HCT116 (cell line): ENCODE results near the gene RPL11. TPM values are rescaled to one million over a fixed set of nuclear protein-coding genes. Genes with fewer than 3 reads are reported as not detected.

Experiments
- ATAC-seq: fragments of 200-7000 bp; cut with Tn5 transposase; 2 replicates; pipeline ENCODE4 v1.9.1; 2020; ENCODE audit warnings: mild to moderate bottlenecking, moderate library complexity
- BruUV-seq: library from RNA; stranded (reverse); fragments of 400-500 nt; replicated peaks from 2 replicates; lab custom pipeline; 2021; lab: Mats Ljungman, UMichigan
- CTCF ChIA-PET: fragments of 300-600 bp; sonication (Branson Sonifier 250); formaldehyde crosslinking; loops from one replicate; lab custom pipeline; 2021; ENCODE audit warnings: antibody characterized with exemption; lab: Charles Lee
- POLR2A ChIA-PET: fragments of 300-600, 350-600 bp; sonication (Branson Sonifier 250); formaldehyde crosslinking; loops from one replicate; lab custom pipeline; 2021; ENCODE audit warnings: antibody characterized with exemption; lab: Charles Lee
- RAD21 ChIA-PET, 2 experiments: fragments of 300-600 bp; sonication (Branson Sonifier 250); formaldehyde crosslinking; loops; one replicate each; lab custom pipeline; 2023; ENCODE audit warnings: low total read pairs in 2 of 2; ENCODE audit not compliant: uncharacterized antibody in 2 of 2, unreplicated experiment in 2 of 2, low non-redundant PET in 1 of 2; lab: Charles Lee
- DNase-seq: peaks from one replicate; pipeline ENCODE4 v3.0.0-alpha.2; 2010; ENCODE audit warnings: low read depth, low spot score
- H2AFZ ChIP-seq: fragments of 200-600 bp; shearing (Covaris generic), sonication (generic); 2 replicates; pipeline ENCODE4 v1.6.1; 2017; ENCODE audit warnings: low read depth, mixed run types, mixed read lengths, antibody characterized with exemption, low read length; ENCODE audit not compliant: poor library complexity, severe bottlenecking
- H3K27ac ChIP-seq: 2 replicates; pipeline ENCODE4 v1.5.1; 2012; ENCODE audit warnings: low read depth, low read length
- H3K27me3 ChIP-seq: fragments of 200-600 bp; sonication (generic); 2 replicates; pipeline ENCODE4 v1.6.1; 2016; ENCODE audit warnings: mixed run types, low read length, mixed read lengths; ENCODE audit not compliant: insufficient read depth
- H3K36me3 ChIP-seq, 2 experiments: fragments of 200-500 bp in 1 of 2; fragments of 200-600 bp in 1 of 2; sonication (Bioruptor generic) in 1 of 2; sonication (generic) in 1 of 2; 2 replicates each; pipeline versions ENCODE4 v1.5.1 to v1.6.1; 2014 to 2016; ENCODE audit warnings: low read length in 2 of 2, inconsistent platforms in 1 of 2, mixed read lengths in 1 of 2, mixed run types in 1 of 2; ENCODE audit not compliant: insufficient read depth in 2 of 2, control insufficient read depth in 1 of 2
- H3K4me1 ChIP-seq, 2 experiments: fragments of 200-600 bp in 1 of 2; sonication (generic) in 1 of 2; 2 replicates each; pipeline versions ENCODE4 v1.5.1 to v1.6.1; 2012 to 2017; ENCODE audit warnings: low read length in 2 of 2, inconsistent platforms in 1 of 2, mild to moderate bottlenecking in 1 of 2, mixed read lengths in 1 of 2, mixed run types in 1 of 2, moderate library complexity in 1 of 2; ENCODE audit not compliant: insufficient read depth in 2 of 2, control insufficient read depth in 1 of 2
- H3K4me2 ChIP-seq: fragments of 200-600 bp; sonication (generic); 2 replicates; pipeline ENCODE4 v1.6.1; 2017; ENCODE audit warnings: mixed run types, low read length, mixed read lengths
- H3K4me3 ChIP-seq, 2 experiments: fragments of 200-600 bp in 1 of 2; sonication (generic) in 1 of 2; replicated peaks in 1 of 2; 2 replicates each; pipeline ENCODE4 v1.5.1; 2011 to 2016; ENCODE audit warnings: low read length in 2 of 2, control low read depth in 1 of 2, low read depth in 1 of 2, mild to moderate bottlenecking in 1 of 2, mixed read lengths in 1 of 2, mixed run types in 1 of 2
- H3K79me2 ChIP-seq: fragments of 200-600 bp; sonication (generic); 2 replicates; pipeline ENCODE4 v1.6.1; 2017; ENCODE audit warnings: mild to moderate bottlenecking, mixed run types, low read length, moderate library complexity, mixed read lengths; ENCODE audit not compliant: insufficient read depth
- H3K9ac ChIP-seq: fragments of 200-600 bp; sonication (generic); 2 replicates; pipeline ENCODE4 v1.6.1; 2016; ENCODE audit warnings: low read length, mixed read lengths
- H3K9me2 ChIP-seq: fragments of 200-600 bp; sonication (generic), shearing (Covaris generic); 2 replicates; pipeline ENCODE4 v1.6.1; 2017; ENCODE audit warnings: mixed run types, mild to moderate bottlenecking, moderate library complexity; ENCODE audit not compliant: insufficient read depth
- H3K9me3 ChIP-seq, 2 experiments: fragments of 200-500 bp in 1 of 2; fragments of 200-600 bp in 1 of 2; sonication (Bioruptor generic) in 1 of 2; sonication (generic) in 1 of 2; 2 replicates each; pipeline ENCODE4 v1.6.1; 2014 to 2017; ENCODE audit warnings: low read length in 2 of 2, mixed read lengths in 2 of 2, inconsistent platforms in 1 of 2, low read depth in 1 of 2, mild to moderate bottlenecking in 1 of 2, mixed run types in 1 of 2, moderate library complexity in 1 of 2; ENCODE audit not compliant: control insufficient read depth in 1 of 2, insufficient read depth in 1 of 2
- H4K20me1 ChIP-seq: fragments of 200-600 bp; sonication (generic), shearing (Covaris generic); 2 replicates; pipeline ENCODE4 v1.6.1; 2017; ENCODE audit warnings: mixed run types, mild to moderate bottlenecking, moderate library complexity; ENCODE audit not compliant: insufficient read depth
- ATF3 ChIP-seq: IDR thresholded peaks from 2 replicates; pipeline ENCODE4 v1.6.1; 2012
- CBX3 ChIP-seq: IDR thresholded peaks from 2 replicates; pipeline ENCODE4 v1.6.1; 2012; ENCODE audit warnings: low read depth
- CEBPB ChIP-seq: IDR thresholded peaks from 2 replicates; pipeline ENCODE4 v1.6.1; 2012; ENCODE audit warnings: low read depth
- CTCF ChIP-seq, 3 experiments: fragments of 200-600 bp in 1 of 3; sonication (generic) in 1 of 3; IDR thresholded peaks in 2 of 3; conservative IDR thresholded peaks in 1 of 3; 2 replicates each; pipeline ENCODE4 v1.5.1; 2012 to 2017; ENCODE audit warnings: low read depth in 2 of 3, low read length in 2 of 3, antibody characterized with exemption in 1 of 3, borderline replicate concordance in 1 of 3, control low read depth in 1 of 3, mild to moderate bottlenecking in 1 of 3, mixed read lengths in 1 of 3, mixed run types in 1 of 3, moderate library complexity in 1 of 3; ENCODE audit not compliant: insufficient read depth in 1 of 3
- ELF1 ChIP-seq: IDR thresholded peaks from 2 replicates; pipeline ENCODE4 v1.6.1; 2012; ENCODE audit warnings: low read depth, borderline replicate concordance
- EZH2phosphoT487 ChIP-seq: fragments of 200-600 bp; IDR thresholded peaks from 2 replicates; pipeline ENCODE4 v1.6.1; 2018; ENCODE audit warnings: antibody characterized with exemption, borderline replicate concordance
- FOSL1 ChIP-seq: IDR thresholded peaks from 2 replicates; pipeline ENCODE4 v1.6.1; 2012; ENCODE audit warnings: low read depth
- JUND ChIP-seq: IDR thresholded peaks from 2 replicates; pipeline ENCODE4 v1.6.1; 2012
- MAX ChIP-seq: IDR thresholded peaks from 2 replicates; pipeline ENCODE4 v1.6.1; 2012
- POLR2A ChIP-seq: IDR thresholded peaks from 2 replicates; pipeline ENCODE4 v1.7.0; 2011; ENCODE audit warnings: borderline replicate concordance; ENCODE audit not compliant: insufficient read depth, insufficient read length; ENCODE audit errors: extremely low read depth
- POLR2AphosphoS5 ChIP-seq: IDR thresholded peaks from 2 replicates; pipeline ENCODE4 v1.6.1; 2011; ENCODE audit warnings: mild to moderate bottlenecking, low read depth, low read length, moderate library complexity
- RAD21 ChIP-seq: IDR thresholded peaks from 2 replicates; pipeline ENCODE4 v1.6.1; 2012; ENCODE audit warnings: low read depth, mild to moderate bottlenecking
- REST ChIP-seq: IDR thresholded peaks from 2 replicates; pipeline ENCODE4 v1.6.1; 2012; ENCODE audit warnings: low read depth
- SIN3A ChIP-seq: IDR thresholded peaks from 2 replicates; pipeline ENCODE4 v1.6.1; 2012; ENCODE audit warnings: low read depth
- SP1 ChIP-seq: IDR thresholded peaks from 2 replicates; pipeline ENCODE4 v1.6.1; 2012; ENCODE audit warnings: low read depth
- SRF ChIP-seq: IDR thresholded peaks from 2 replicates; pipeline ENCODE4 v1.6.1; 2012; ENCODE audit warnings: low read depth
- YY1 ChIP-seq: IDR thresholded peaks from 2 replicates; pipeline ENCODE4 v1.6.1; 2011; ENCODE audit warnings: low read length, low read depth, moderate library complexity, mild to moderate bottlenecking; ENCODE audit not compliant: insufficient replicate concordance; ENCODE audit errors: extremely low read depth
- ZBTB33 ChIP-seq: IDR thresholded peaks from 2 replicates; pipeline ENCODE4 v1.6.1; 2011; ENCODE audit warnings: mild to moderate bottlenecking, low read length, moderate library complexity; ENCODE audit not compliant: insufficient replicate concordance; ENCODE audit errors: extremely low read depth
- ZFX ChIP-seq: fragments of 450-650 bp; IDR thresholded peaks from 2 replicates; pipeline ENCODE4 v1.6.1; 2017
- ZNF274 ChIP-seq: fragments of 200-500 bp; sonication (Bioruptor generic); IDR thresholded peaks from 2 replicates; pipeline ENCODE4 v1.6.1; 2014; ENCODE audit warnings: mild to moderate bottlenecking, low read depth, low read length, inconsistent platforms
- intact Hi-C: fragments of 100-400 bp; cut with micrococcal nuclease; formaldehyde crosslinking; loops from 2 replicates; pipeline ENCODE4 v1.10.0; 2022
- total RNA-seq: library from RNA; stranded (reverse); gene quantifications from one replicate; pipeline ENCODE4 v1.2.1, GENCODE V29; 2021; ENCODE audit not compliant: unreplicated experiment

The RPL11 gene
- total RNA-seq, 1 experiment from 2014 or later: 1,262 TPM

- Histone ChIP-seq H3K4me3 (no peak overlapping the region), H3K36me3 (peaks cover 61 to 66% of the 10 kb centered on the region in 2 experiments), H2AFZ (no peak overlapping the region), H3K9ac (no peak overlapping the region), H4K20me1 (peaks cover 51% of the 10 kb centered on the region), H3K9me2 (no peaks in the 10 kb centered on the region), H3K27me3 (no peaks in the 10 kb centered on the region), H3K4me2 (no peak overlapping the region), H3K4me1 (0 out of 4 replicates have a peak, but pooled peaks cover 0 to 2% of the 10 kb centered on the region in 2 experiments), H3K9me3 (no peaks in the 10 kb centered on the region), H3K27ac (no peak overlapping the region), H3K79me2 (peaks cover 75% of the 10 kb centered on the region)
- POLR2A ChIA-PET: interaction anchor here (3.9 kb wide), 1 partner anchor 10 kb away, joined by 15 read pairs; the partner anchor contains the start of gene RPL11
- TF ChIP-seq REST (no peak), RAD21 (no peak), CTCF (IDR thresholded peaks at IDR 0.05 in 2 of 3, conservative IDR thresholded peaks at IDR 0.05 in 1 of 3; ENCODE audit: borderline replicate concordance in 1 of 3, insufficient read depth in 1 of 3, low read depth in 2 of 3, low read length in 2 of 3) (no peak), MAX (no peak), POLR2AphosphoS5 (no peak), YY1 (no peak), CBX3 (no peak), FOSL1 (no peak), SP1 (no peak), ATF3 (no peak), CEBPB (no peak), ZNF274 (no peak), ZFX (no peak), ZBTB33 (no peak), SIN3A (no peak), ELF1 (no peak), EZH2phosphoT487 (no peak), SRF (no peak), POLR2A (no peak), JUND (no peak)
- intact Hi-C loops: no loop called here
- RAD21 ChIA-PET: no interaction called here
- no TSS peak for BruUV-seq
- CTCF ChIA-PET: no interaction called here
- ATAC-seq (no peak), DNase-seq (no peak)
These were observed 9.7 kb downstream of the RPL11 start for GRCh38 chr1:23701310-23701709.
